ENCODE results near the gene PPP2R2D. TPM values are rescaled to one million over a fixed set of nuclear protein-coding genes. Genes with fewer than 3 reads are reported as not detected.

The PPP2R2D gene
- total RNA-seq, 1 donor from 2014 or later = 34.0 TPM

- H3K27ac Mint-ChIP-seq = peak overlapping the region; percentile 32
- no peaks in the 10 kb centered on the region for H3K36me3 Mint-ChIP-seq
- no peak for TF ChIP-seq CTCF (IDR thresholded peaks at IDR 0.05; ENCODE audit: unreplicated experiment)
- peaks cover 18% of the 10 kb centered on the region for H3K4me1 Mint-ChIP-seq
- H3K9me3 Mint-ChIP-seq = no peaks in the 10 kb centered on the region
- no peak overlapping the region for H3K4me3 Mint-ChIP-seq
- peaks cover 7% of the 10 kb centered on the region for H3K27me3 Mint-ChIP-seq (ENCODE audit: low read depth)
- DNase-seq (ENCODE audit: low spot score in 2 of 2, unreplicated experiment in 2 of 2) = no peak
These were observed 95.9 kb downstream of the PPP2R2D start for GRCh38 chr10:131996466-131997365.

- Mint-ChIP-seq H3K4me3 (no peak overlapping the region), H3K4me1 (peaks cover 18% of the 10 kb centered on the region), H3K27ac (peak overlapping the region; percentile 88), H3K36me3 (no peaks in the 10 kb centered on the region), H3K27me3 (ENCODE audit: low read depth) (peaks cover 7% of the 10 kb centered on the region), H3K9me3 (no peaks in the 10 kb centered on the region)
- TF ChIP-seq CTCF (IDR thresholded peaks at IDR 0.05; ENCODE audit: unreplicated experiment) = no peak
- DNase-seq (ENCODE audit: low spot score in 2 of 2, unreplicated experiment in 2 of 2) = peak in 1 of 2 experiments; percentile 50
These were observed 96.7 kb downstream of the PPP2R2D start for GRCh38 chr10:131997366-131998049.

DNA sequence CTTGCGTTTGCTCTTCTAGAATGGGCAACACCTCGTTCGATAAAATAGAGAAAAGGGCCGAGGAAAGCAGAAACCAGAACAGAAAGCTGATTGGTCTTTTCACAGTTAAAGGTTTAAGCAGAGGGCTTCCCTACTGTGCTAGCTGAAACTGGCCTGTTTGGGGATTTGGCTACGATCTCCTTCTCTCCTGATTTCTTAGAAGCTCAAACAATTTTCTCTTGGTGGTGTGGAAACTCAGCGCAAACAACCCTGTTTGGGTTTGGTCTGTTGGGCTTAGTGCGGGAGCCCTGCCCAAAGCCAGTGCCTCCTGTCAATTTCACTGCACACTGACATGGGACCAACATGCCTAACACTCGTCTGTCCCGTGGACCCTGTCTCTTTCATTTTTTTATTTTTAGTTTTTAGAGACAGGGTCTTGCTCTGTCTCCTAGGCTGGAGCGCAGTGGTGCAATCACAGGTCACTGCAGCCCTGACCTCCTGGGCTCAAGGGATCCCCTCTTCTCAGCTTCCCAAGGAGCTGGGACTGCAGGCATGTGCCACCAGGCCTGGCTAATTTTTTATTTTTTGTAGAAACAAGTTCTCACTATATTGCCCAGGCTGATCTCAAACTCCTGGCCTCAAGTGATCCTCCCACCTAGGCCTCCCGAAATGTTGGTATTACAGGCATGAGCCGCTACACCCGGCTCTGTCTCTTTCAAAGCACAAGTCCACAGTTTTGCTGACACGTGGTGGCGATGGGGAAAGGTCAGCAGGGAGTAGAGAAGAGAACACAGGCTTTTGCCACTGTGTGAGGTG lies 97.4 kb downstream of the PPP2R2D start:
- peaks cover 7% of the 10 kb centered on the region for H3K27me3 Mint-ChIP-seq (ENCODE audit: low read depth)
- H3K27ac Mint-ChIP-seq = peak overlapping the region; percentile 88
- TF ChIP-seq CTCF (IDR thresholded peaks at IDR 0.05; ENCODE audit: unreplicated experiment) = no peak
- no peaks in the 10 kb centered on the region for H3K9me3 Mint-ChIP-seq
- peaks cover 18% of the 10 kb centered on the region for H3K4me1 Mint-ChIP-seq
- no peaks in the 10 kb centered on the region for H3K36me3 Mint-ChIP-seq
- no peak for DNase-seq (ENCODE audit: low spot score in 2 of 2, unreplicated experiment in 2 of 2)
- H3K4me3 Mint-ChIP-seq = no peak overlapping the region

DNA sequence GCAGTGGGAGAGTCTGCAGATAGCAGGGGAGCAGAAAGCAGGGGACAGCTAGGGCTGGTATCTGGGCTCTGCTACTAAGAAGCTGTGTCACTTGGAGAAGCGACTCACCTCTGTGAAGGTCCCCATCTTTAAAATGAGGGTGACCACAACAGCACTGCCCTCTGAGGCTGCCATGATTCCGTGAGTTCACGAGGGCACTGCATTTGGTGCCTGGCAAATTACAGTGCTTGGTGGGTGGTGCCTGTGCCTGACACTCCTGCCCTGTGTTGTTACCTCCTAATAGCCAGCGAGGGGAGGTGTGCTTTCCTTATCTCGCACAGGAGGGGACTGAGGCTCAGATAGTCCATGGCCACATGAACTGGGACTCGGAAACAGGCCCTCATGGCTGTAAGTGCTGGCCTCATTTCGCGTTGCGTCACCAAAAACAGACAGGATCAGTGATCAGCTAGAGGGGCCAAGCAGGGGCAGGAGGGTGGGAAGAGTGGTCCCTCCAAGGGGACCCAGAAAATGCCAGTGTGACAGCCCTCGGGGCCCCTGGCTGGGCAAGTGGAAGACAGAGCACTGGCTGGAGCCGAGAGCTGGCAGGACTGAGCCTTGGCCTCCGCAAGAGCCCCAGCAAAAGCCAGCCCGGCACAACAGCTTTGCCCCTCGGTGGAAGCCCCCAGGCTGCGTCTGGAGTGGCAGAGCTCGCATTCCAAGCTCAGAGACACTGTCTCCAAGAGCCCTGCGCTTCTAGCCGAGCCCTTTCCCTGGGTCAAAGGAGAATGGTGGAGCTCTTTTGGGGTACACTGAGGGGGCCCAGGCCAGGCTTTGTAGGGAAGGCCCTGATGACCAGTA lies 98.3 kb downstream of the PPP2R2D start:
- Mint-ChIP-seq H3K9me3 (no peaks in the 10 kb centered on the region), H3K27me3 (ENCODE audit: low read depth) (peaks cover 3% of the 10 kb centered on the region), H3K36me3 (no peaks in the 10 kb centered on the region), H3K27ac (no peak overlapping the region), H3K4me1 (peaks cover 18% of the 10 kb centered on the region), H3K4me3 (no peak overlapping the region)
- TF ChIP-seq CTCF (IDR thresholded peaks at IDR 0.05; ENCODE audit: unreplicated experiment) = no peak
- DNase-seq (ENCODE audit: low spot score in 2 of 2, unreplicated experiment in 2 of 2) = no peak
